ENCODE measurements around the gene MSI2. TPM values are rescaled to one million over a fixed set of nuclear protein-coding genes. Genes with fewer than 3 reads are reported as not detected.

The MSI2 gene
- polyA plus RNA-seq, 1 of the 3 experiments (the other 2 are of a cell fraction) = 24.1 TPM

- H2AFZ ChIP-seq (ENCODE audit: low read depth) = no peak overlapping the region
- no peak overlapping the region for H3K4me3 ChIP-seq (ENCODE audit: low read depth in 2 of 2, low read length in 1 of 2)
- peak overlapping the region in 1 of 2 experiments; percentile 86; a peak in 2 of 4 replicates for H3K27ac ChIP-seq (ENCODE audit: low read depth in 2 of 2, low read length in 1 of 2)
- CTCF ChIA-PET = interaction anchor here (0.6 to 1.8 kb wide), 9 partner anchors 17 to 267 kb away, joined by 3 to 9 read pairs (median 3); no protein-coding TSS in a partner anchor
- H3K4me1 ChIP-seq (ENCODE audit: control insufficient read depth in 1 of 2, insufficient read depth in 2 of 2, low read depth in 1 of 2, low read length in 1 of 2) = peaks cover 9 to 53% of the 10 kb centered on the region in 2 experiments; a peak in 3 of 4 replicates
- H4K20me1 ChIP-seq (ENCODE audit: insufficient read depth) = no peaks in the 10 kb centered on the region
- no peak overlapping the region for H3K4me2 ChIP-seq
- DNase-seq = no peak
- no peaks in the 10 kb centered on the region for H3K9me3 ChIP-seq
- WGBS (ENCODE audit: low lambda C conversion rate) = 96% methylated on average over 10 of the region's 10 CpGs
- no peaks in the 10 kb centered on the region for H3F3A ChIP-seq (replicated peaks; ENCODE audit: insufficient read depth)
- no peak overlapping the region for H3K9ac ChIP-seq
- H3K27me3 ChIP-seq (ENCODE audit: insufficient read depth) = no peaks in the 10 kb centered on the region
- no peaks in the 10 kb centered on the region for H3K36me3 ChIP-seq (replicated peaks in 1 of 2; ENCODE audit: control insufficient read depth in 1 of 2, insufficient read depth in 2 of 2, low read length in 1 of 2)
- H3K79me2 ChIP-seq (ENCODE audit: insufficient read depth) = no peaks in the 10 kb centered on the region
- TF ChIP-seq SIN3A (IDR thresholded peaks at IDR 0.05; ENCODE audit: borderline replicate concordance, low read depth, low read length) = no peak
- H3K9me2 ChIP-seq = no peaks in the 10 kb centered on the region
- POLR2A ChIA-PET = interaction anchor here (1.2 kb wide), 1 partner anchor 8 kb away, joined by 3 read pairs; no protein-coding TSS in a partner anchor
Observed at GRCh38 chr17:57516290-57517230, 260.2 kb downstream of the MSI2 start.

DNA sequence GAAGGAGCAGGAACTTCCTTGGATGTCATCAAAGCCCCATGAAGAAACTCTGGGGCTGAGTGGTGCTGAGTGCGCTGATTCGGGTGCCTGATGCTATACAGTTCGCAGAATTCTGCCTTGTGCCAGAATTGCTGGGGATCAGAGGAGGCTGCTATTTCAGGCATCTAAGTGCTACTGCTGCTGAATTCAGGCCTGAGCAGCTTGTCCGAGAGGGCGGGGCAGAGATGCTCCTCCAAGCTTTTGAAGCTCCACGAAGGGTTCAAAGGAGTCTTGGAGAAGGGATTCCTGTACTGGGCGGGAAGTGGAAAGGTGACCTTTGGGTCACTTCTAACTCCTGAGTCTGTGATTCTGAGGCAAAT lies 260.9 kb downstream of the MSI2 start:
- POLR2A ChIA-PET = interaction anchor here (1.2 kb wide), 2 partner anchors 9 to 18 kb away, joined by 3 read pairs; no protein-coding TSS in a partner anchor
- CTCF ChIA-PET = interaction anchor here (0.9 to 2.7 kb wide), 6 partner anchors 11 to 266 kb away, joined by 3 to 9 read pairs (median 5); no protein-coding TSS in a partner anchor
- no peak for DNase-seq
- no peaks in the 10 kb centered on the region for H3F3A ChIP-seq (replicated peaks; ENCODE audit: insufficient read depth)
- H3K79me2 ChIP-seq (ENCODE audit: insufficient read depth) = no peaks in the 10 kb centered on the region
- H3K27ac ChIP-seq (ENCODE audit: low read depth in 2 of 2, low read length in 1 of 2) = peak overlapping the region in 1 of 2 experiments; percentile 86; a peak in 2 of 4 replicates
- H3K9me2 ChIP-seq = no peaks in the 10 kb centered on the region
- H3K4me3 ChIP-seq (ENCODE audit: low read depth in 2 of 2, low read length in 1 of 2) = no peak overlapping the region
- H3K4me2 ChIP-seq = no peak overlapping the region
- no peaks in the 10 kb centered on the region for H4K20me1 ChIP-seq (ENCODE audit: insufficient read depth)
- no peaks in the 10 kb centered on the region for H3K27me3 ChIP-seq (ENCODE audit: insufficient read depth)
- WGBS (ENCODE audit: low lambda C conversion rate) = 94% methylated on average over 7 of the region's 7 CpGs
- TF ChIP-seq JUND (IDR thresholded peaks at IDR 0.05) = no peak
- no peak for TF ChIP-seq YY1 (IDR thresholded peaks at IDR 0.05; ENCODE audit: low read depth)
- TF ChIP-seq USF1 (IDR thresholded peaks at IDR 0.05; ENCODE audit: borderline replicate concordance, low read depth) = no peak
- TF ChIP-seq TCF12 (IDR thresholded peaks at IDR 0.05) = no peak
- TF ChIP-seq, protein P1, sequence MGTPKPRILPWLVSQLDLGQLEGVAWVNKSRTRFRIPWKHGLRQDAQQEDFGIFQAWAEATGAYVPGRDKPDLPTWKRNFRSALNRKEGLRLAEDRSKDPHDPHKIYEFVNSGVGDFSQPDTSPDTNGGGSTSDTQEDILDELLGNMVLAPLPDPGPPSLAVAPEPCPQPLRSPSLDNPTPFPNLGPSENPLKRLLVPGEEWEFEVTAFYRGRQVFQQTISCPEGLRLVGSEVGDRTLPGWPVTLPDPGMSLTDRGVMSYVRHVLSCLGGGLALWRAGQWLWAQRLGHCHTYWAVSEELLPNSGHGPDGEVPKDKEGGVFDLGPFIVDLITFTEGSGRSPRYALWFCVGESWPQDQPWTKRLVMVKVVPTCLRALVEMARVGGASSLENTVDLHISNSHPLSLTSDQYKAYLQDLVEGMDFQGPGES (IDR thresholded peaks at IDR 0.05; ENCODE audit: low read depth, low read length) = no peak
- TF ChIP-seq FOXJ3 (CRISPR knock-in tag; IDR thresholded peaks at IDR 0.05) = no peak
- no peak for TF ChIP-seq NFIC (IDR thresholded peaks at IDR 0.05; ENCODE audit: borderline replicate concordance)
- TF ChIP-seq TEAD4 (IDR thresholded peaks at IDR 0.05; ENCODE audit: borderline replicate concordance, insufficient read depth) = no peak
- TF ChIP-seq, protein P2, sequence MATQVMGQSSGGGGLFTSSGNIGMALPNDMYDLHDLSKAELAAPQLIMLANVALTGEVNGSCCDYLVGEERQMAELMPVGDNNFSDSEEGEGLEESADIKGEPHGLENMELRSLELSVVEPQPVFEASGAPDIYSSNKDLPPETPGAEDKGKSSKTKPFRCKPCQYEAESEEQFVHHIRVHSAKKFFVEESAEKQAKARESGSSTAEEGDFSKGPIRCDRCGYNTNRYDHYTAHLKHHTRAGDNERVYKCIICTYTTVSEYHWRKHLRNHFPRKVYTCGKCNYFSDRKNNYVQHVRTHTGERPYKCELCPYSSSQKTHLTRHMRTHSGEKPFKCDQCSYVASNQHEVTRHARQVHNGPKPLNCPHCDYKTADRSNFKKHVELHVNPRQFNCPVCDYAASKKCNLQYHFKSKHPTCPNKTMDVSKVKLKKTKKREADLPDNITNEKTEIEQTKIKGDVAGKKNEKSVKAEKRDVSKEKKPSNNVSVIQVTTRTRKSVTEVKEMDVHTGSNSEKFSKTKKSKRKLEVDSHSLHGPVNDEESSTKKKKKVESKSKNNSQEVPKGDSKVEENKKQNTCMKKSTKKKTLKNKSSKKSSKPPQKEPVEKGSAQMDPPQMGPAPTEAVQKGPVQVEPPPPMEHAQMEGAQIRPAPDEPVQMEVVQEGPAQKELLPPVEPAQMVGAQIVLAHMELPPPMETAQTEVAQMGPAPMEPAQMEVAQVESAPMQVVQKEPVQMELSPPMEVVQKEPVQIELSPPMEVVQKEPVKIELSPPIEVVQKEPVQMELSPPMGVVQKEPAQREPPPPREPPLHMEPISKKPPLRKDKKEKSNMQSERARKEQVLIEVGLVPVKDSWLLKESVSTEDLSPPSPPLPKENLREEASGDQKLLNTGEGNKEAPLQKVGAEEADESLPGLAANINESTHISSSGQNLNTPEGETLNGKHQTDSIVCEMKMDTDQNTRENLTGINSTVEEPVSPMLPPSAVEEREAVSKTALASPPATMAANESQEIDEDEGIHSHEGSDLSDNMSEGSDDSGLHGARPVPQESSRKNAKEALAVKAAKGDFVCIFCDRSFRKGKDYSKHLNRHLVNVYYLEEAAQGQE (IDR thresholded peaks at IDR 0.05; ENCODE audit: low read depth, low read length) = no peak
- TF ChIP-seq EP300 (IDR thresholded peaks at IDR 0.05; ENCODE audit: borderline replicate concordance in 1 of 2, low read depth in 1 of 2, low read length in 1 of 2) = no peak
- TF ChIP-seq ELF1 (IDR thresholded peaks at IDR 0.05) = no peak
- H3K9me3 ChIP-seq = no peaks in the 10 kb centered on the region
- H3K4me1 ChIP-seq (ENCODE audit: control insufficient read depth in 1 of 2, insufficient read depth in 2 of 2, low read depth in 1 of 2, low read length in 1 of 2) = peaks cover 9 to 51% of the 10 kb centered on the region in 2 experiments; a peak in 3 of 4 replicates
- H3K36me3 ChIP-seq (replicated peaks in 1 of 2; ENCODE audit: control insufficient read depth in 1 of 2, insufficient read depth in 2 of 2, low read length in 1 of 2) = no peaks in the 10 kb centered on the region
- no peak overlapping the region for H3K9ac ChIP-seq
- H2AFZ ChIP-seq (ENCODE audit: low read depth) = no peak overlapping the region
